ENCODE results near the gene OTUD7B.

GRCh38 chr1:149995927-149996326 is 14.6 kb downstream of the OTUD7B start:
- TF ChIP-seq CTCF (IDR thresholded peaks at IDR 0.05 in 2 of 3, conservative IDR thresholded peaks at IDR 0.05 in 1 of 3; ENCODE audit: control insufficient read depth in 2 of 3, extremely low read depth in 1 of 3, insufficient read depth in 1 of 3, low read depth in 3 of 3, low read length in 3 of 3) (no peak), CREB1 (IDR thresholded peaks at IDR 0.05; ENCODE audit: low read depth) (no peak), ZBTB40 (IDR thresholded peaks at IDR 0.05; ENCODE audit: borderline replicate concordance) (no peak), BCL11A (IDR thresholded peaks at IDR 0.05; ENCODE audit: low read depth, low read length) (no peak)
